Measurements from ENCODE around the gene CLDND2. TPM values are rescaled to one million over a fixed set of nuclear protein-coding genes. Genes with fewer than 3 reads are reported as not detected.

The CLDND2 gene
- total RNA-seq, 1 donor from 2014 or later, result 2.4 TPM

- intact Hi-C loops (cut with DNase I), result no loop called here
- DNase-seq (ENCODE audit: low spot score), result peak; percentile 99
- ATAC-seq, result peak; percentile 98
These were observed 28.8 kb downstream of the CLDND2 start for GRCh38 chr19:51339687-51340656.

DNA sequence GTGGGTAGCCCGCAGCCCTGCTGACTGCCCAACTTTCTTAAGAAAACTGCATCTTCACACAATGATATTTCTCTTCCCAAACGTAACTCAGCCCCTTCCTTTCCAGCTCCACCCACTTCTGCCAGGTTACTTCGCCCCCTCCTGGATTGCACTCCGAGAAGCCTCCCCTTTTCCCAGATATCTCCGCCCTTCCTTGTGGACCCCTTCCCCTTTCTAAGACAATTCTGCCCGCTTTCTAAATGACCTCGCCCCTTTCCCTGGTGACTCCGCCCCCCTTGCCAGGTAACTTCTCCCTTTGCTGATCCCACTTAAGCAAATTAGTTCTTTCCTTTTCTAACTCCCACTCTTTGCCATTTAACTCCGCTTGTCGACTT lies 29.5 kb downstream of the CLDND2 start:
- DNase-seq (ENCODE audit: low spot score) (no peak), ATAC-seq (peak; percentile 2)
- intact Hi-C loops (cut with DNase I), result no loop called here

GRCh38 chr19:51338563-51339312 lies 30.1 kb downstream of the CLDND2 start:
- ATAC-seq (peak; percentile 86), DNase-seq (ENCODE audit: low spot score) (peak; percentile 89)
- intact Hi-C loops (cut with DNase I), result no loop called here

- DNase-seq (ENCODE audit: low spot score), result no peak
- intact Hi-C loops (cut with DNase I), result no loop called here
These were observed 30.8 kb downstream of the CLDND2 start for GRCh38 chr19:51337861-51338562.

GRCh38 chr19:51337141-51337860 lies 31.5 kb downstream of the CLDND2 start:
- intact Hi-C loops (cut with DNase I), result no loop called here
- ATAC-seq (no peak), DNase-seq (ENCODE audit: low spot score) (no peak)

More at GRCh38 chr19:51337861-51338562, 30.8 kb downstream of the CLDND2 start:
- no peak for ATAC-seq

GRCh38 chr19:51333836-51334460 lies 34.9 kb downstream of the CLDND2 start:
- DNase-seq (ENCODE audit: low spot score), result no peak
- no peak for ATAC-seq
- intact Hi-C loops (cut with DNase I), result no loop called here

DNA sequence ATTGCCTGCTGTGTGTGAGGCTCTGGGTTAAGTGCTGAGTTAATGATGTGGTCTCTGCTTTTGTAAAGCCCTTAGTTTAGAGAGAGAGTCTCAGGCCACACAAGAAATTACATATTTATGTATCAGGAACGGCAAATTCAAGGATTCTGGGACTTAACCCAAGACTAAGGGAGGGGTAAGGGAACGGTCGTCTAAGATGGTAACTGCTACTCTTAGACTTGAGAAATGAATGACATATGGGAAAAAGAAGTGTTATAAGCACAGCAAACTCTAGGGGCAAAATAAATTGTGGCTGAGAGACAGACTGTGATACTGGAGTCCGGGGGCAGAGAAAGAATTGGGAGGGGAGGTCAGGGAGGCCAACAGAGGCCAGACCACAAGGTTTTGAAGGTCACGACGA lies 37.1 kb downstream of the CLDND2 start:
- intact Hi-C loops (cut with DNase I), result no loop called here
- ATAC-seq, result no peak
- no peak for DNase-seq (ENCODE audit: low spot score)

DNA sequence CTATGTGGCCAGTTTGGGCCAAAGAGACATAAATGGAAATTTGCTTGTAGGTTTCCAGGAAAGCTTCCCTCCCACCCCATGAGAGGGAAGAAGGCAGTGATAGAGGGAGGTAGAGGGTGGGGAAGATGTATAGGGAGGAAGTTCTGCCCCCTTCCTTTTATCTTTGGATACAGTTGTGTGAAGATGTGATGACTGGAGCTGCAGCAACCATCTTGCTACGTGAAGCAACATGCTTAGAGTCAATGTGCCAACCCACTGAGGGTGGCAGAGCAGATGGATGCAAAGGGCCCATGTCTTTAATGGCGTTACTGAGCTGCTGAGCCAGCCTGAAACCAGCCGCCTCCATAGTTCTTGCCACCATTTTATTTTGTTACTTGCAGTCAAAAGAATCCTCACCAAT lies 37.6 kb downstream of the CLDND2 start:
- intact Hi-C loops (cut with DNase I), result no loop called here

GRCh38 chr19:51330366-51330765 lies 38.4 kb downstream of the CLDND2 start:
- ATAC-seq, result no peak
- no peak for DNase-seq (ENCODE audit: low spot score)
- intact Hi-C loops (cut with DNase I), result no loop called here

More for the DNA sequence above, 37.6 kb downstream of the CLDND2 start:
- DNase-seq (ENCODE audit: low spot score), result no peak
- no peak for ATAC-seq

DNA sequence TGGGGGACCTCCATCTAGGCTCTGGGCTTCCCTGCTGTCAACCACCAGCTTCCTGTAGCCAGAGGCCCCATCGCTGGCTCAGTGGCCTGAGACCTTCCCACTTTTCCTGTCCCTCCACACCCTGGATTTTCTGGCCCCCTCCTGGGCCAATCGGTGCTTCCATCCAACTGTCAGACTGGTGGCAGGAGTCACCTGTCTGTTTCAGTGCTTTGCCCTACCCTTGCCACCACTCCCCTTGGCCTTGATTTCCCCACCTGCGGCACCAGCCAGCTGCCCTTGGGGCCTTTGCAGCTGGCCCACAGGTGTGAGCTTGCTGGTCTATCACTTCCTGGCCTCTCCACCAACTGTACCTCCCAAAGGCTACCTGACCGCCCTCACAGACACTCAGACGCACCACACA lies 39.4 kb downstream of the CLDND2 start:
- intact Hi-C loops (cut with DNase I), result no loop called here
- ATAC-seq, result no peak
- no peak for DNase-seq (ENCODE audit: low spot score)

- intact Hi-C loops (cut with DNase I), result no loop called here
- DNase-seq (ENCODE audit: low spot score), result no peak
- peak; percentile 64 for ATAC-seq
These were observed 41.5 kb downstream of the CLDND2 start for GRCh38 chr19:51327066-51328001.

- DNase-seq (ENCODE audit: low spot score) (no peak), ATAC-seq (no peak)
- intact Hi-C loops (cut with DNase I), result no loop called here
These were observed 42.4 kb downstream of the CLDND2 start for GRCh38 chr19:51326216-51327065.

- no peak for ATAC-seq
These were observed 43.4 kb downstream of the CLDND2 start for GRCh38 chr19:51325161-51325976.

DNA sequence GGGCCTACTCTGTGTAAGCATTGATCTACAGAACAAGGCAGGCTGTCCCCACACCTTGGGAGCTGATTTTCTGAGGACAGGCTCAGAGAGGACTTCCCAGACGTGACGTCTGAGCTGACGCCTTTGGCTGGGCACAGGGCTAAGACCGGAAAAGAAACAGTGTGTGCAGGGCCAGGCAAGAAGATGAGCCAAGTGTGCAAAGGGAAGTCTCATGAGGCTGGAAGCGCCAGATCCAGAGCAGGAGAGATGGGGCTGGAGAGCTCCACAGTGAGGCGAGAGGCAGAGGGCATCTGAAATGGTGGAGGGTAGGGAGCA lies 44.7 kb downstream of the CLDND2 start:
- no peak for DNase-seq (ENCODE audit: low spot score)
- intact Hi-C loops (cut with DNase I), result no loop called here
- peak; percentile 49 for ATAC-seq

More at GRCh38 chr19:51325161-51325976, 43.4 kb downstream of the CLDND2 start:
- intact Hi-C loops (cut with DNase I), result no loop called here
- DNase-seq (ENCODE audit: low spot score), result no peak

- ATAC-seq (no peak), DNase-seq (ENCODE audit: low spot score) (no peak)
- intact Hi-C loops (cut with DNase I), result no loop called here
These were observed 45.2 kb downstream of the CLDND2 start for GRCh38 chr19:51323481-51324166.

Measured in sciatic nerve (tissue), 2 donors.